ENCODE data around the gene LAPTM4A. TPM values are rescaled to one million over a fixed set of nuclear protein-coding genes. Genes with fewer than 3 reads are reported as not detected.

The LAPTM4A gene
- total RNA-seq (330 TPM), polyA plus RNA-seq (ENCODE audit: insufficient read depth, low read depth, low replicate concordance) (365 TPM)
- long read RNA-seq, donor 1, transcript LAPTM4A-201 (7 exons, 1,765 nt) = major isoform, 152 of 351 reads
- long read RNA-seq, donor 1, partial matches to known transcripts = 196 of 351 reads
- long read RNA-seq, donor 1, other reads (novel, unspliced or antisense) = 0 of 351 reads
- long read RNA-seq, donor 2, transcript LAPTM4A-201 (7 exons, 1,765 nt) = major isoform, 258 of 376 reads
- long read RNA-seq, donor 2, partial matches to known transcripts = 106 of 376 reads
- long read RNA-seq, donor 2, other reads (novel, unspliced or antisense) = 9 of 376 reads
- long read RNA-seq, donor 3, transcript LAPTM4A-202 (3 exons, 487 nt) = minor isoform, 8 of 466 reads
- long read RNA-seq, donor 3, transcript LAPTM4A-201 (7 exons, 1,765 nt) = major isoform, 307 of 466 reads
- long read RNA-seq, donor 3, partial matches to known transcripts = 141 of 466 reads
- long read RNA-seq, donor 3, other reads (novel, unspliced or antisense) = 10 of 466 reads
- long read RNA-seq, donor 4, transcript LAPTM4A-201 (7 exons, 1,765 nt) = major isoform, 233 of 306 reads
- long read RNA-seq, donor 4, partial matches to known transcripts = 64 of 306 reads
- long read RNA-seq, donor 4, other reads (novel, unspliced or antisense) = 6 of 306 reads
- long read RNA-seq, donor 5, transcript LAPTM4A-201 (7 exons, 1,765 nt) = major isoform, 18 of 27 reads
- long read RNA-seq, donor 5, partial matches to known transcripts = 8 of 27 reads
- long read RNA-seq, donor 5, other reads (novel, unspliced or antisense) = 0 of 27 reads
- long read RNA-seq, donor 6, transcript LAPTM4A-202 (3 exons, 487 nt) = minor isoform, 10 of 776 reads
- long read RNA-seq, donor 6, transcript LAPTM4A-201 (7 exons, 1,765 nt) = major isoform, 465 of 776 reads
- long read RNA-seq, donor 6, partial matches to known transcripts = 285 of 776 reads
- long read RNA-seq, donor 6, other reads (novel, unspliced or antisense) = 16 of 776 reads
- long read RNA-seq, donor 7, transcript LAPTM4A-201 (7 exons, 1,765 nt) = major isoform, 361 of 505 reads
- long read RNA-seq, donor 7, partial matches to known transcripts = 5 of 505 reads
- long read RNA-seq, donor 7, other reads (novel, unspliced or antisense) = 139 of 505 reads
- long read RNA-seq, donor 8, transcript LAPTM4A-201 (7 exons, 1,765 nt) = major isoform, 168 of 266 reads
- long read RNA-seq, donor 8, partial matches to known transcripts = 95 of 266 reads
- long read RNA-seq, donor 8, other reads (novel, unspliced or antisense) = 0 of 266 reads
- long read RNA-seq, donor 9, transcript LAPTM4A-201 (7 exons, 1,765 nt) = major isoform, 107 of 164 reads
- long read RNA-seq, donor 9, partial matches to known transcripts = 54 of 164 reads
- long read RNA-seq, donor 9, other reads (novel, unspliced or antisense) = 0 of 164 reads
- long read RNA-seq, donor 10, transcript LAPTM4A-201 (7 exons, 1,765 nt) = major isoform, 149 of 246 reads
- long read RNA-seq, donor 10, transcript LAPTM4A-202 (3 exons, 487 nt) = minor isoform, 8 of 246 reads
- long read RNA-seq, donor 10, partial matches to known transcripts = 83 of 246 reads
- long read RNA-seq, donor 10, other reads (novel, unspliced or antisense) = 6 of 246 reads

DNA sequence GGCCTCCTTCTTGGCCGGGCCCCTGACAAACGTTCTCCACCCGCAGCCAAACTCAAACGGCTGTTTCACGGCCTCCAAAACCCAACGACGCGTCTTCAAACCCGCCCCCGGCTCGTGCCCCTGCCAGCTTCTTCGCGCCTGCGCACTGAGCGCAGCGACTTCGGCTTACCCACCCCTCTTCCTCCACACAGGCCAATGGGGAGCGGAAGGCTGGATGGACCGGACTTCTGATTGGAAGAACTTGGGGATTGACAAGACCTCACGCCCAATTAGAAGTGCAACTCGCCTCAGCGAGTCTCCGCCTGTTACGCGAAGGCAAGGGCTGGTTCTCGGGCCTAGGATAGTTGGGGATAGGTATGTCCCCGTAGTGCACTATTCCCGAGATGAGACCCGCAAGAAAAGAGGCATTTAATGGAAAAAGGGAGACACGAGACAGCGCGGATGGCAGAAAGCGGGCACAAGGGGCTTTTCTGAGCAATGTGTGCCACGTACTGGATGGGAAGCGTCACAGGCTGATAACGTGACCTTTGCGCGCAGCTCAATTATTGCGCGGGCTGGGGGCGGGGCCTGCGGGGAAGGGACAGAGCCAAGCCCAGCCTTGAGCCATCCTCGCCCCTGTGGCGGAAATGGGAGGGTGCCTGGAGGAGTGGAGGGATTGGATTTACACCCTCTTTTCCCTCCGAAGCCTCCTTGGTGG, at the start of gene LAPTM4A:
TSS of gene LAPTM4A (minus strand) at position 97 of the 697 bp plus-strand sequence. CDS start 108 bp downstream, outside the sequence.
- H3K27ac ChIP-seq (ENCODE audit: low read depth in 2 of 2, low read length in 2 of 2) = peak within 1 kb of the TSS; percentile 99 to 100
- peak; percentile 61 for FAIRE-seq
- TF ChIP-seq, protein P1, sequence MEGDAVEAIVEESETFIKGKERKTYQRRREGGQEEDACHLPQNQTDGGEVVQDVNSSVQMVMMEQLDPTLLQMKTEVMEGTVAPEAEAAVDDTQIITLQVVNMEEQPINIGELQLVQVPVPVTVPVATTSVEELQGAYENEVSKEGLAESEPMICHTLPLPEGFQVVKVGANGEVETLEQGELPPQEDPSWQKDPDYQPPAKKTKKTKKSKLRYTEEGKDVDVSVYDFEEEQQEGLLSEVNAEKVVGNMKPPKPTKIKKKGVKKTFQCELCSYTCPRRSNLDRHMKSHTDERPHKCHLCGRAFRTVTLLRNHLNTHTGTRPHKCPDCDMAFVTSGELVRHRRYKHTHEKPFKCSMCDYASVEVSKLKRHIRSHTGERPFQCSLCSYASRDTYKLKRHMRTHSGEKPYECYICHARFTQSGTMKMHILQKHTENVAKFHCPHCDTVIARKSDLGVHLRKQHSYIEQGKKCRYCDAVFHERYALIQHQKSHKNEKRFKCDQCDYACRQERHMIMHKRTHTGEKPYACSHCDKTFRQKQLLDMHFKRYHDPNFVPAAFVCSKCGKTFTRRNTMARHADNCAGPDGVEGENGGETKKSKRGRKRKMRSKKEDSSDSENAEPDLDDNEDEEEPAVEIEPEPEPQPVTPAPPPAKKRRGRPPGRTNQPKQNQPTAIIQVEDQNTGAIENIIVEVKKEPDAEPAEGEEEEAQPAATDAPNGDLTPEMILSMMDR (IDR thresholded peaks at IDR 0.05; ENCODE audit: borderline replicate concordance, extremely low read depth, insufficient read depth) = no peak
- no peaks in the 10 kb centered on the region for H3K9me3 ChIP-seq (ENCODE audit: control insufficient read depth in 2 of 3, insufficient read depth in 1 of 3, low read length in 3 of 3)
- DNase-seq = peak; percentile 99 to 100 (median 99)
- H3K36me3 ChIP-seq (ENCODE audit: control insufficient read depth in 2 of 3, insufficient read depth in 3 of 3, low read length in 3 of 3) = no peaks in the 10 kb centered on the region
- H3K9ac ChIP-seq (ENCODE audit: low read length in 3 of 3) = peak within 1 kb of the TSS; percentile 95 to 98 (median 95)
- peaks cover 0 to 7% (median 4%) of the 10 kb centered on the region in 3 donors for H3K4me1 ChIP-seq (ENCODE audit: control insufficient read depth in 2 of 3, insufficient read depth in 2 of 3, low read depth in 1 of 3, low read length in 3 of 3)
- H3K27me3 ChIP-seq (ENCODE audit: control insufficient read depth, insufficient read depth, low read length) = no peaks in the 10 kb centered on the region
- intact Hi-C loops (cut with DNase I) = no loop called here
- peak within 1 kb of the TSS; percentile 93 to 100 (median 97) for H3K4me3 ChIP-seq (ENCODE audit: low read length in 3 of 3)

DNA sequence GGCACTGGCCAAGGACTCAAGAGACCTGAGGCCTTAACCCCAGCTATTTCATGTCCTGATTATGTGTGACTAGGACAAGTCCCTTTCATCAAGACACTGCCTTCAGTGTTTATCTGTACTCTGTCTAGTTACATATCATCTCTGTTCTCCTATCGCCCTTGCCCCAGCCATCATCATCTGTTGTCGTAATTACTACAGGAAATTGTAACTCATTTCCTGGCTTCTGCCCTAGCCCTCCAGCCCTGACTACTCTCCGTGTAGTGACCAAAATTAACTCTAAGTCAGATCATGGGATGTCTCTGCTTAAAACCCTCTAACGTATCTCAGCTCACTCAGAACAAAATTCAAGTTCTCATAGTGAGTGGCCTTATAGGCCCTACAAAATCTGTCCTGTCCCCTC, 49.3 kb upstream of the LAPTM4A start:
- DNase-seq = no peak
- FAIRE-seq = no peak
- peaks cover 0 to 12% (median 0%) of the 10 kb centered on the region in 3 donors for H3K9me3 ChIP-seq (ENCODE audit: control insufficient read depth in 2 of 3, insufficient read depth in 1 of 3, low read length in 3 of 3)
- H3K4me1 ChIP-seq (ENCODE audit: control insufficient read depth in 2 of 3, insufficient read depth in 2 of 3, low read depth in 1 of 3, low read length in 3 of 3) = peaks cover 0 to 2% (median 0%) of the 10 kb centered on the region in 3 donors
- no peak overlapping the region for H3K4me3 ChIP-seq (ENCODE audit: low read length in 3 of 3)
- H3K27ac ChIP-seq (ENCODE audit: low read depth in 2 of 2, low read length in 2 of 2) = no peak overlapping the region
- H3K9ac ChIP-seq (ENCODE audit: low read length in 3 of 3) = no peak overlapping the region
- TF ChIP-seq, protein P1 (IDR thresholded peaks at IDR 0.05; ENCODE audit: borderline replicate concordance, extremely low read depth, insufficient read depth) = no peak
- intact Hi-C loops (cut with DNase I) = no loop called here
- no peaks in the 10 kb centered on the region for H3K27me3 ChIP-seq (ENCODE audit: control insufficient read depth, insufficient read depth, low read length)
- H3K36me3 ChIP-seq (ENCODE audit: control insufficient read depth in 2 of 3, insufficient read depth in 3 of 3, low read length in 3 of 3) = no peaks in the 10 kb centered on the region
